Tibial nerve (tissue), 4 donors: ENCODE measurements around the gene ZNF709. TPM values are rescaled to one million over a fixed set of nuclear protein-coding genes. Genes with fewer than 3 reads are reported as not detected.
"Not testable (repeated sequence)": the region's sequence is repeated elsewhere in the genome, so short reads cannot be mapped to it uniquely, and the experiment has no call there.

Experiments
- DNase-seq, 2 donors: peaks; one replicate each; pipeline ENCODE4 v3.0.0-alpha.2; 2019; ENCODE audit warnings: low spot score in 2 of 2
- H3K27ac ChIP-seq, 4 donors: fragments of 200-600 bp; sonication (generic) in 3 of 4; one replicate each; pipeline ENCODE4 v1.5.1; 2017 to 2019; ENCODE audit warnings: mild to moderate bottlenecking in 1 of 4
- H3K27me3 ChIP-seq, 2 donors: fragments of 200-600 bp; sonication (generic) in 1 of 2; one replicate each; pipeline versions ENCODE4 v1.5.1 to v1.6.0; 2017 to 2019
- H3K36me3 ChIP-seq, 3 donors: fragments of 200-600 bp; sonication (generic); one replicate each; pipeline ENCODE4 v1.5.1; 2018 to 2019
- H3K4me1 ChIP-seq, 4 donors: fragments of 200-600 bp; sonication (generic) in 3 of 4; one replicate each; pipeline ENCODE4 v1.5.1; 2017 to 2019
- H3K4me3 ChIP-seq, 4 donors: fragments of 200-600 bp; sonication (generic) in 3 of 4; one replicate each; pipeline ENCODE4 v1.5.1; 2017 to 2019; ENCODE audit warnings: mild to moderate bottlenecking in 1 of 4, moderate library complexity in 1 of 4
- H3K9me3 ChIP-seq, 4 donors: fragments of 200-600 bp; sonication (generic) in 3 of 4; one replicate each; pipeline ENCODE4 v1.5.1; 2017 to 2019
- CTCF ChIP-seq, 5 experiments: fragments of 200-600 bp in 3 of 5; fragments of 450-650 bp in 2 of 5; sonication (generic) in 3 of 5; IDR thresholded peaks; one replicate each; pipeline ENCODE4 v1.5.1; 2016 to 2019; ENCODE audit warnings: antibody characterized with exemption in 5 of 5, mild to moderate bottlenecking in 3 of 5, moderate library complexity in 2 of 5
- EP300 ChIP-seq, 2 donors: sonication (generic); formaldehyde crosslinking; IDR thresholded peaks; one replicate each; pipeline ENCODE4 v1.6.1; 2017; ENCODE audit warnings: antibody characterized with exemption in 2 of 2, mild to moderate bottlenecking in 1 of 2
- POLR2A ChIP-seq, 2 donors: fragments of 450-650 bp; IDR thresholded peaks; one replicate each; pipeline ENCODE4 v1.6.1; 2017; ENCODE audit warnings: antibody characterized with exemption in 2 of 2, mild to moderate bottlenecking in 2 of 2, moderate library complexity in 2 of 2
- WGBS, 2 donors: methylation state at CpG; one replicate each; pipeline ENCODE4 v1.1.5; 2018; 5-methylcytosine and 5-hydroxymethylcytosine counted together
- total RNA-seq, 4 donors: library from RNA; depleted of rRNA; stranded (reverse); fragments of >200 nt; gene quantifications; one replicate each; pipeline ENCODE4 v1.1.0, GENCODE V29; 2016

ZNF709 gene
- total RNA-seq, 4 donors from 2014 or later = 2.9 to 4.8 (median 4.5) TPM

DNA sequence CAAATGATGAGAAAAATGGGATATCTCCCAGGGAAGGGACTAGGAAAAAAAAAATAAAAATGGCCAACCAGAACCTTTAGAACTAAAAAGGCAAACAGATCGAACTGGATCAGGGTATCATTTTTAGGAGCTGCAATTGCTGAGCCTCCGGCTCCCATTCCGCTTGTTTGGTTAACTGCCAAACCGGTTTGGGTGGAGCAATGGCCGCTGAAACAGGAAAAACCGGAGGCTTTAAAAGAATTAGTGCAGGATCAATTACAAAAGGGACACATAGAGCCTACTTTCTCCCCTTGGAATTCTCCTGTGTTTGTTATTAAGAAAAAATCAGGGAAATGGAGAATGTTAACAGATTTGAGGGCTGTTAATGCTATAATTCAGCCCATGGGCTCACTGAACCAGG, 31.1 kb downstream of the ZNF709 start:
- Histone ChIP-seq H3K27me3 (no peaks in the 10 kb centered on the region), H3K4me3 (no peak overlapping the region), H3K4me1 (no peaks in the 10 kb centered on the region), H3K9me3 (peaks cover 0 to 51% (median 8%) of the 10 kb centered on the region in 4 donors), H3K36me3 (peaks cover 0 to 49% (median 0%) of the 10 kb centered on the region in 3 donors), H3K27ac (no peak overlapping the region)
- no peak for TF ChIP-seq CTCF (IDR thresholded peaks at IDR 0.05)
- TF ChIP-seq POLR2A (IDR thresholded peaks at IDR 0.05) = no peak
- TF ChIP-seq EP300 (IDR thresholded peaks at IDR 0.05) = no peak
- 58 to 64% methylated on average over 6 of the region's 6 CpGs for WGBS, 2 donors
- DNase-seq = no peak

GRCh38 chr19:12450844-12451243, 33.8 kb downstream of the ZNF709 start:
- 86 to 92% methylated on average over 10 of the region's 10 CpGs for WGBS, 2 donors
- TF ChIP-seq EP300 (IDR thresholded peaks at IDR 0.05) (no peak), POLR2A (IDR thresholded peaks at IDR 0.05) (no peak), CTCF (IDR thresholded peaks at IDR 0.05) (no peak)
- no peaks in the 10 kb centered on the region for H3K4me1 ChIP-seq
- no peak overlapping the region for H3K4me3 ChIP-seq
- H3K27me3 ChIP-seq = no peaks in the 10 kb centered on the region
- H3K27ac ChIP-seq = no peak overlapping the region
- peaks cover 0 to 24% (median 0%) of the 10 kb centered on the region in 3 donors for H3K36me3 ChIP-seq
- DNase-seq = no peak
- H3K9me3 ChIP-seq = peaks cover 0 to 54% (median 8%) of the 10 kb centered on the region in 4 donors

DNA sequence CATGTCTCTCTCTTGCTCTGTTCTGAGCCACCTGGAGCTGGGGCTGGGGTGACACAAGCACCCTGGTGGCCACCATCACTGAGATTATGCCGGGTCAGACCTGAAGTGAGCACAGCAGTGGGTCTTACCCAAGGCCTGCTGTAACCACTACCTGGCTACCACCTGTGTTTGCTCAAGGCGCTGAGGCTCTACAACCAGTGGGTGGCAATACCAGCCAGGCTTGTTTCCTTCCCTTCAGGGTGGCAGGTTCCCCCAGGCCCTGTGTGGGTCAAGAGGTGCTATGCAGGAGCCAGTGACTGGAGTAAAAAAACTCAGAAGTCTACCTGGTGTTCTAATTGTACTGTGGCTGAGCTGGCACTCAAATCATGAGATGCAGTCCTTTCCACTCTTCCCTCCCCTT, 35.8 kb downstream of the ZNF709 start:
- H3K27me3 ChIP-seq = no peaks in the 10 kb centered on the region
- 79 to 100% methylated on average over 2 of the region's 2 CpGs for WGBS, 2 donors
- H3K4me3 ChIP-seq = no peak overlapping the region
- H3K27ac ChIP-seq = no peak overlapping the region
- DNase-seq = no peak
- TF ChIP-seq POLR2A (IDR thresholded peaks at IDR 0.05) (no peak), CTCF (IDR thresholded peaks at IDR 0.05) (no peak), EP300 (IDR thresholded peaks at IDR 0.05) (no peak)
- no peaks in the 10 kb centered on the region for H3K4me1 ChIP-seq
- H3K36me3 ChIP-seq = peaks cover 0 to 13% (median 0%) of the 10 kb centered on the region in 3 donors
- H3K9me3 ChIP-seq = peaks cover 0 to 58% (median 5%) of the 10 kb centered on the region in 4 donors

GRCh38 chr19:12440541-12441316, 43.9 kb downstream of the ZNF709 start, which contains the start of gene ZNF443:
TSS of gene ZNF443 (minus strand) at chr19:12441021. CDS start at chr19:12440914, 107 bp downstream.
- H3K27me3 ChIP-seq = no peaks in the 10 kb centered on the region
- DNase-seq = peak; percentile 99 to 100
- H3K36me3 ChIP-seq = no peaks in the 10 kb centered on the region
- peak within 1 kb of the TSS in 3 of 4 donors; percentile 51 to 80 (median 78) for H3K27ac ChIP-seq
- peak within 1 kb of the TSS; percentile 63 to 84 (median 79) for H3K4me3 ChIP-seq
- peaks cover 0 to 10% (median 0%) of the 10 kb centered on the region in 4 donors for H3K4me1 ChIP-seq
- peaks cover 0 to 30% (median 0%) of the 10 kb centered on the region in 4 donors for H3K9me3 ChIP-seq
- TF ChIP-seq CTCF (IDR thresholded peaks at IDR 0.05) (peak in 1 of 5 experiments; percentile 9), POLR2A (IDR thresholded peaks at IDR 0.05) (peak in 1 of 2 donors; percentile 51), EP300 (IDR thresholded peaks at IDR 0.05) (peak; percentile 46 to 64)
- 0 to 1% methylated on average over 22 to 29 of the region's 59 CpGs for whole genome bisulfite sequencing, 2 donors

GRCh38 chr19:12439686-12440540, 44.7 kb downstream of the ZNF709 start:
- DNase-seq = not testable (repeated sequence)

DNA sequence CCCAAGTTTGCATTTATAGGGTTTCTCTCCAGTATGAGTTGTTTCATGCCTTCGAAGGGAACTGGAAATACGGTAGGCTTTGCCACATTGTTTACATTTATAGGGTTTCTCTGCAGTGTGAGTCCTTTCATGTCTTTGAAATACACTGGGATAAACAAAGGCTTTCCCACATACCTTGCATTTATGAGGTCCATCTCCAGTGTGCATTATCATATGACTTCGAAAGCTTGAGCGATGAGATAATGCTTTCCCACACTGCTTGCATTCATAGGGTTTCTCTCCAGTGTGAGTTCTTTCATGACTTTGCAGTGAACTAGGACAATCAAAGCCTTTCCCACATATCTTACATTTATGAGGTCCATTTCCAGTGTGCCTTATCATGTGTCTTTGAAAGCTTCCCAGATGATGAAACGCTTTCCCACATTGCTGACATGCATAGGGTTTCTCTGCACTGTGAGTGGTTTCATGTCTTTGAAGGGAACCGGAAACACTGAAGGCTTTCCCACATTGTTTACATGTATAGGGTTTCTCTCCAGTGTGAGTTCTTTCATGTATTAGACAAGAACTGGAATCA, 53.8 kb downstream of the ZNF709 start:
- H3K4me3 ChIP-seq, H3K27me3 ChIP-seq, H3K27ac ChIP-seq, H3K4me1 ChIP-seq, DNase-seq: not testable (repeated sequence)
- WGBS, 2 donors = 92 to 94% methylated on average over 6 of the region's 6 CpGs
- H3K9me3 ChIP-seq = peaks cover 0 to 25% (median 5%) of the 10 kb centered on the region in 4 donors
- peaks cover 0 to 50% (median 11%) of the 10 kb centered on the region in 3 donors for H3K36me3 ChIP-seq

More at GRCh38 chr19:12439686-12440540, 44.7 kb downstream of the ZNF709 start:
- peak overlapping the region; percentile 63 to 84 (median 79) for H3K4me3 ChIP-seq
- peaks cover 0 to 10% (median 0%) of the 10 kb centered on the region in 4 donors for H3K4me1 ChIP-seq
- 3 to 4% methylated on average over 18 to 28 of the region's 28 CpGs for WGBS, 2 donors
- not testable (repeated sequence) for H3K27me3 ChIP-seq, H3K36me3 ChIP-seq
- peaks cover 0 to 26% (median 0%) of the 10 kb centered on the region in 4 donors for H3K9me3 ChIP-seq
- H3K27ac ChIP-seq = peak overlapping the region in 3 of 4 donors; percentile 51 to 80 (median 78)
